ENCODE measurements around the gene RTL9.
"Not testable (repeated sequence)": the region's sequence is repeated elsewhere in the genome, so short reads cannot be mapped to it uniquely, and the experiment has no call there.

RTL9 gene

GRCh38 chrX:110396735-110397134, 38.1 kb downstream of the RTL9 start:
- H3K36me3 ChIP-seq (ENCODE audit: insufficient read depth, low read length), result no peaks in the 10 kb centered on the region
- no peak overlapping the region for H3K27ac ChIP-seq (ENCODE audit: low read depth, low read length)
- no peaks in the 10 kb centered on the region for H3K27me3 ChIP-seq (ENCODE audit: insufficient read depth, low read length)
- WGBS, result 93% methylated on average over 4 of the region's 4 CpGs
- H3K9ac ChIP-seq (ENCODE audit: low read depth, low read length), result no peak overlapping the region
- H3K9me3 ChIP-seq (ENCODE audit: insufficient read depth, low read depth, low read length), result no peaks in the 10 kb centered on the region
- peaks cover 2% of the 10 kb centered on the region; the same call in 1 of the 2 replicates for H3K4me1 ChIP-seq (ENCODE audit: insufficient read depth, low read length)
- H3K4me3 ChIP-seq (ENCODE audit: low read length), result no peak overlapping the region

GRCh38 chrX:110397339-110397738, 38.7 kb downstream of the RTL9 start:
- H3K4me1 ChIP-seq (ENCODE audit: insufficient read depth, low read length), result peaks cover 2% of the 10 kb centered on the region; the same call in 1 of the 2 replicates
- no peak overlapping the region for H3K27ac ChIP-seq (ENCODE audit: low read depth, low read length)
- H3K36me3 ChIP-seq (ENCODE audit: insufficient read depth, low read length), result no peaks in the 10 kb centered on the region
- no peak overlapping the region for H3K4me3 ChIP-seq (ENCODE audit: low read length)
- no peaks in the 10 kb centered on the region for H3K9me3 ChIP-seq (ENCODE audit: insufficient read depth, low read depth, low read length)
- no peaks in the 10 kb centered on the region for H3K27me3 ChIP-seq (ENCODE audit: insufficient read depth, low read length)
- no peak overlapping the region for H3K9ac ChIP-seq (ENCODE audit: low read depth, low read length)

DNA sequence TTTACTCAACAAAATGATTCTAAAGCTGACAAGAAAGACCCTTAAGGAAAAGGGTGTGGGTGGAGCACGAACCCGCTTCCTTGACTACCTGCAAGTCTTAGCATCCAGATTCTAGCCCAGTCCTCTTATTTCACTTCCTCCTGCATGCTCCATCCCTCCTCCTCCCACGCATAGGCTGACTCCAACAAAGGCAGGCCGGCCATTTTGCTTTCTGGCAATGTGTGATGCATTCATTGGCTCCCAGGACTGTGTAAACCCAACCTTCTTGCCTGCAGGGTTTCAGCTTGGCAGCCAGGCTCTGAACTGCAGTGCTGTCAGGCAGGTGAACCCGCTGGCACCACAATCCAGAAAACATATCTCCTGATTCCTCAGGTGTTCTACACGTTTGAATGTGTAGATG, 39.3 kb downstream of the RTL9 start:
- no peaks in the 10 kb centered on the region for H3K36me3 ChIP-seq (ENCODE audit: insufficient read depth, low read length)
- no peaks in the 10 kb centered on the region for H3K9me3 ChIP-seq (ENCODE audit: insufficient read depth, low read depth, low read length)
- 73% methylated on average over 4 of the region's 6 CpGs for WGBS
- H3K27me3 ChIP-seq (ENCODE audit: insufficient read depth, low read length), result no peaks in the 10 kb centered on the region
- peaks cover 2% of the 10 kb centered on the region; the same call in 1 of the 2 replicates for H3K4me1 ChIP-seq (ENCODE audit: insufficient read depth, low read length)
- no peak overlapping the region for H3K9ac ChIP-seq (ENCODE audit: low read depth, low read length)
- H3K4me3 ChIP-seq (ENCODE audit: low read length), result no peak overlapping the region
- H3K27ac ChIP-seq (ENCODE audit: low read depth, low read length), result no peak overlapping the region

- Histone ChIP-seq H3K4me3 (ENCODE audit: low read length) (no peak overlapping the region), H3K4me1 (ENCODE audit: insufficient read depth, low read length) (peaks cover 2% of the 10 kb centered on the region; the same call in 1 of the 2 replicates)
- 93% methylated on average over 2 of the region's 5 CpGs for WGBS
These were observed 40.8 kb downstream of the RTL9 start for GRCh38 chrX:110399497-110399896.

DNA sequence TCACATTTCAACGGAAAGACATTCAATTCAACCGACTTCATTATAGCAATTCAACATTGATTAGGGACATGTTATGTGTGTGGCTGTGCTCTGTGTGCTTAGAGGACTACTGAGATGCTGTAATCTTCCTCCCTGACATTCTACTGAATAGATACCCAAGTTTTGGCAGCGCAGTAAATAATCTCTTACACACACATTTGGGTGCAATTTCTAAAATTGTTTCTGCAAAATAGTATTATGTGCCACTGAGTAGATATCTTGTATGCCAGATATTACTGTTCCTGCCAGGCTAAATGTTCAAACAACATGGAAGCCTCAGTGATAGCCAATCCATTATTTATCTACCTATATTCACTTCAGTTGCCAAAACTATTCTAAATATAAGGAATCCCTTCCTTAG, 41.3 kb downstream of the RTL9 start:
- H3K36me3 ChIP-seq (ENCODE audit: insufficient read depth, low read length), result no peaks in the 10 kb centered on the region
- no peaks in the 10 kb centered on the region for H3K27me3 ChIP-seq (ENCODE audit: insufficient read depth, low read length)
- 100% methylated on average over 1 of the region's 3 CpGs for WGBS
- H3K9ac ChIP-seq (ENCODE audit: low read depth, low read length), result no peak overlapping the region
- H3K4me3 ChIP-seq (ENCODE audit: low read length), result no peak overlapping the region
- H3K4me1 ChIP-seq (ENCODE audit: insufficient read depth, low read length), result peaks cover 2% of the 10 kb centered on the region; the same call in 1 of the 2 replicates
- H3K9me3 ChIP-seq (ENCODE audit: insufficient read depth, low read depth, low read length), result no peaks in the 10 kb centered on the region
- H3K27ac ChIP-seq (ENCODE audit: low read depth, low read length), result no peak overlapping the region

More at GRCh38 chrX:110399497-110399896, 40.8 kb downstream of the RTL9 start:
- Histone ChIP-seq H3K27me3 (ENCODE audit: insufficient read depth, low read length) (no peaks in the 10 kb centered on the region), H3K9me3 (ENCODE audit: insufficient read depth, low read depth, low read length) (no peaks in the 10 kb centered on the region), H3K36me3 (ENCODE audit: insufficient read depth, low read length) (no peaks in the 10 kb centered on the region), H3K27ac (ENCODE audit: low read depth, low read length) (no peak overlapping the region), H3K9ac (ENCODE audit: low read depth, low read length) (no peak overlapping the region)

GRCh38 chrX:110401135-110401534, 42.5 kb downstream of the RTL9 start:
- H3K9ac ChIP-seq (ENCODE audit: low read depth, low read length), result no peak overlapping the region
- no peaks in the 10 kb centered on the region for H3K27me3 ChIP-seq (ENCODE audit: insufficient read depth, low read length)
- no peak overlapping the region for H3K4me3 ChIP-seq (ENCODE audit: low read length)
- H3K9me3 ChIP-seq (ENCODE audit: insufficient read depth, low read depth, low read length), result no peaks in the 10 kb centered on the region
- H3K36me3 ChIP-seq (ENCODE audit: insufficient read depth, low read length), result no peaks in the 10 kb centered on the region
- peaks cover 2% of the 10 kb centered on the region; the same call in 1 of the 2 replicates for H3K4me1 ChIP-seq (ENCODE audit: insufficient read depth, low read length)
- WGBS, result 85% methylated on average over 3 of the region's 3 CpGs
- no peak overlapping the region for H3K27ac ChIP-seq (ENCODE audit: low read depth, low read length)

- Histone ChIP-seq H3K27me3 (ENCODE audit: insufficient read depth, low read length) (no peaks in the 10 kb centered on the region), H3K9ac (ENCODE audit: low read depth, low read length) (no peak overlapping the region), H3K36me3 (ENCODE audit: insufficient read depth, low read length) (no peaks in the 10 kb centered on the region), H3K4me3 (ENCODE audit: low read length) (no peak overlapping the region), H3K9me3 (ENCODE audit: insufficient read depth, low read depth, low read length) (no peaks in the 10 kb centered on the region), H3K4me1 (ENCODE audit: insufficient read depth, low read length) (peaks cover 2% of the 10 kb centered on the region; the same call in 1 of the 2 replicates), H3K27ac (ENCODE audit: low read depth, low read length) (no peak overlapping the region)
- 87% methylated on average over 7 of the region's 7 CpGs for WGBS
These were observed 43.6 kb downstream of the RTL9 start for GRCh38 chrX:110402091-110402849.

- Histone ChIP-seq H3K4me3 (ENCODE audit: low read length) (no peak overlapping the region), H3K9me3 (ENCODE audit: insufficient read depth, low read depth, low read length) (no peaks in the 10 kb centered on the region), H3K36me3 (ENCODE audit: insufficient read depth, low read length) (no peaks in the 10 kb centered on the region), H3K4me1 (ENCODE audit: insufficient read depth, low read length) (peaks cover 2% of the 10 kb centered on the region; the same call in 1 of the 2 replicates), H3K27me3 (ENCODE audit: insufficient read depth, low read length) (no peaks in the 10 kb centered on the region), H3K27ac (ENCODE audit: low read depth, low read length) (no peak overlapping the region), H3K9ac (ENCODE audit: low read depth, low read length) (no peak overlapping the region)
- WGBS, result 80% methylated on average over 1 of the region's 1 CpG
These were observed 44.2 kb downstream of the RTL9 start for GRCh38 chrX:110402850-110403221.

- WGBS, result 92% methylated on average over 14 of the region's 15 CpGs
- Histone ChIP-seq H3K36me3 (ENCODE audit: insufficient read depth, low read length) (no peaks in the 10 kb centered on the region), H3K9me3 (ENCODE audit: insufficient read depth, low read depth, low read length) (no peaks in the 10 kb centered on the region), H3K27me3 (ENCODE audit: insufficient read depth, low read length) (no peaks in the 10 kb centered on the region), H3K9ac (ENCODE audit: low read depth, low read length) (no peak overlapping the region), H3K4me1 (ENCODE audit: insufficient read depth, low read length) (peaks cover 2% of the 10 kb centered on the region; the same call in 1 of the 2 replicates), H3K27ac (ENCODE audit: low read depth, low read length) (no peak overlapping the region), H3K4me3 (ENCODE audit: low read length) (no peak overlapping the region)
These were observed 45.0 kb downstream of the RTL9 start for GRCh38 chrX:110403441-110404238.

GRCh38 chrX:110404376-110404775, 45.7 kb downstream of the RTL9 start:
- no peak overlapping the region for H3K9ac ChIP-seq (ENCODE audit: low read depth, low read length)
- H3K36me3 ChIP-seq (ENCODE audit: insufficient read depth, low read length), result no peaks in the 10 kb centered on the region
- no peaks in the 10 kb centered on the region for H3K4me1 ChIP-seq (ENCODE audit: insufficient read depth, low read length)
- WGBS, result 90% methylated on average over 6 of the region's 6 CpGs
- no peak overlapping the region for H3K27ac ChIP-seq (ENCODE audit: low read depth, low read length)
- H3K9me3 ChIP-seq (ENCODE audit: insufficient read depth, low read depth, low read length), result no peaks in the 10 kb centered on the region
- no peaks in the 10 kb centered on the region for H3K27me3 ChIP-seq (ENCODE audit: insufficient read depth, low read length)
- H3K4me3 ChIP-seq (ENCODE audit: low read length), result no peak overlapping the region

GRCh38 chrX:110406250-110406649, 47.6 kb downstream of the RTL9 start:
- H3K27me3 ChIP-seq (ENCODE audit: insufficient read depth, low read length); H3K4me1 ChIP-seq (ENCODE audit: insufficient read depth, low read length); H3K9ac ChIP-seq (ENCODE audit: low read depth, low read length); H3K27ac ChIP-seq (ENCODE audit: low read depth, low read length); H3K9me3 ChIP-seq (ENCODE audit: insufficient read depth, low read depth, low read length); H3K36me3 ChIP-seq (ENCODE audit: insufficient read depth, low read length); H3K4me3 ChIP-seq (ENCODE audit: low read length): not testable (repeated sequence)
- WGBS, result 90% methylated on average over 2 of the region's 7 CpGs
